Gastrocnemius medialis (tissue), 4 donors: Measurements from ENCODE around the gene HTR3D. TPM values are rescaled to one million over a fixed set of nuclear protein-coding genes. Genes with fewer than 3 reads are reported as not detected.

Experiments used
- ATAC-seq, 2 donors: fragments of 150-250 bp; one replicate each; pipeline ENCODE4 v1.9.1; 2016
- DNase-seq, 2 donors: peaks; one replicate each; pipeline ENCODE4 v3.0.0-alpha.2; 2019
- H3K27ac ChIP-seq, 4 donors: fragments of 200-600 bp; sonication (generic); 1 replicate in 1 of 4; 2 replicates in 3 of 4; pipeline ENCODE4 v1.5.1; 2016 to 2018; ENCODE audit warnings: mild to moderate bottlenecking in 2 of 4, moderate library complexity in 1 of 4
- H3K27me3 ChIP-seq, 3 donors: fragments of 200-600 bp; sonication (generic) in 2 of 3; 1 replicate in 1 of 3; 2 replicates in 2 of 3; pipeline versions ENCODE4 v1.5.1 to v1.6.0; 2016 to 2019; ENCODE audit warnings: mild to moderate bottlenecking in 1 of 3, moderate library complexity in 1 of 3
- H3K36me3 ChIP-seq, 2 donors: fragments of 200-600 bp; sonication (generic) in 1 of 2; one replicate each; pipeline ENCODE4 v1.5.1; 2017 to 2018
- H3K4me1 ChIP-seq, 2 donors: fragments of 200-600 bp; sonication (generic) in 1 of 2; one replicate each; pipeline ENCODE4 v1.5.1; 2016 to 2017; ENCODE audit warnings: mild to moderate bottlenecking in 2 of 2
- H3K4me3 ChIP-seq, 4 donors: fragments of 200-600 bp; sonication (generic) in 3 of 4; 1 replicate in 1 of 4; 2 replicates in 3 of 4; pipeline ENCODE4 v1.5.1; 2016 to 2019; ENCODE audit warnings: mild to moderate bottlenecking in 2 of 4
- H3K9me3 ChIP-seq, 3 donors: fragments of 200-600 bp; sonication (generic) in 2 of 3; 1 replicate in 1 of 3; 2 replicates in 2 of 3; pipeline ENCODE4 v1.5.1; 2016 to 2019
- POLR2A ChIP-seq, 2 donors: fragments of 450-650 bp; IDR thresholded peaks; one replicate each; pipeline ENCODE4 v1.6.1; 2017; ENCODE audit warnings: antibody characterized with exemption in 2 of 2, mild to moderate bottlenecking in 2 of 2, moderate library complexity in 2 of 2
- in situ Hi-C, 4 donors: fragments of 200-750 bp; cut with MboI; loops; one replicate each; pipeline versions ENCODE4 v1.15.0 to v1.8.0; 2017; ENCODE audit warnings: low sequenced_read_pairs in 4 of 4
- intact Hi-C: fragments of 100-400 bp; cut with DNase I; formaldehyde crosslinking; loops from one replicate; pipeline ENCODE4 v1.15.1; 2023; ENCODE audit warnings: low total_unique reads
- total RNA-seq, 4 donors: library from RNA; depleted of rRNA; stranded (reverse); fragments of >200 nt; gene quantifications; one replicate each; pipeline versions ENCODE4 v1.1.0 to v1.2.3, GENCODE V29; 2016
- TF ChIP-seq, protein P1 (sequence below), 5 experiments: fragments of 450-650 bp in 3 of 5; fragments of 200-600 bp in 2 of 5; sonication (generic) in 2 of 5; IDR thresholded peaks in 4 of 5; conservative IDR thresholded peaks in 1 of 5; 1 replicate in 4 of 5; 2 replicates in 1 of 5; pipeline ENCODE4 v1.5.1; 2016 to 2019; ENCODE audit warnings: antibody characterized with exemption in 5 of 5, mild to moderate bottlenecking in 3 of 5, moderate library complexity in 3 of 5

Gene HTR3D
- total RNA-seq, 4 donors from 2014 or later = not detected

DNA sequence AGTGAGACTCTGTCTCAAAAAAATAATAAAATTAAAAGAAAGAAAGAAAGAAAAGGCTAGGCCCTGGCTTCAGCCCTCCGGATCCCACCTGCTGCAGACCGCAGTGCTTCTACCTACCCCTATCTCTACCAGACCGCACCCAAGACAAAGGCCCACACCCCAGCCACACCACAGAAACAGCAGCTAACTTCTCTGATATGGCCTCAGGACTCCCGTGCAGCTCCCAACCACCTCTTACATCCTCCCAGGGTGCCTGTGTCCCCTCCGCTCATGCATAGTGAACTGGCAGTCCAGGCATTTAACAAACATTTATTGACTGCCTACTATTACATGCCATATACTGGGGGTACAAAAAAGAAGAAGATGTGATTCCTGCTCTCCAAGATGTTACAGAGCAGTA, 14.5 kb downstream of the HTR3D start:
- H3K27ac ChIP-seq = no peak overlapping the region
- no peaks in the 10 kb centered on the region for H3K9me3 ChIP-seq
- no peaks in the 10 kb centered on the region for H3K27me3 ChIP-seq
- H3K4me3 ChIP-seq = no peak overlapping the region
- intact Hi-C loops (no loop called here), in situ Hi-C loops (no loop called here)
- DNase-seq (no peak), ATAC-seq (no peak)
- H3K36me3 ChIP-seq = no peaks in the 10 kb centered on the region
- H3K4me1 ChIP-seq = no peaks in the 10 kb centered on the region
- TF ChIP-seq, protein P1, sequence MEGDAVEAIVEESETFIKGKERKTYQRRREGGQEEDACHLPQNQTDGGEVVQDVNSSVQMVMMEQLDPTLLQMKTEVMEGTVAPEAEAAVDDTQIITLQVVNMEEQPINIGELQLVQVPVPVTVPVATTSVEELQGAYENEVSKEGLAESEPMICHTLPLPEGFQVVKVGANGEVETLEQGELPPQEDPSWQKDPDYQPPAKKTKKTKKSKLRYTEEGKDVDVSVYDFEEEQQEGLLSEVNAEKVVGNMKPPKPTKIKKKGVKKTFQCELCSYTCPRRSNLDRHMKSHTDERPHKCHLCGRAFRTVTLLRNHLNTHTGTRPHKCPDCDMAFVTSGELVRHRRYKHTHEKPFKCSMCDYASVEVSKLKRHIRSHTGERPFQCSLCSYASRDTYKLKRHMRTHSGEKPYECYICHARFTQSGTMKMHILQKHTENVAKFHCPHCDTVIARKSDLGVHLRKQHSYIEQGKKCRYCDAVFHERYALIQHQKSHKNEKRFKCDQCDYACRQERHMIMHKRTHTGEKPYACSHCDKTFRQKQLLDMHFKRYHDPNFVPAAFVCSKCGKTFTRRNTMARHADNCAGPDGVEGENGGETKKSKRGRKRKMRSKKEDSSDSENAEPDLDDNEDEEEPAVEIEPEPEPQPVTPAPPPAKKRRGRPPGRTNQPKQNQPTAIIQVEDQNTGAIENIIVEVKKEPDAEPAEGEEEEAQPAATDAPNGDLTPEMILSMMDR (IDR thresholded peaks at IDR 0.05 in 4 of 5, conservative IDR thresholded peaks at IDR 0.05 in 1 of 5) = no peak
- no peak for TF ChIP-seq POLR2A (IDR thresholded peaks at IDR 0.05)

DNA sequence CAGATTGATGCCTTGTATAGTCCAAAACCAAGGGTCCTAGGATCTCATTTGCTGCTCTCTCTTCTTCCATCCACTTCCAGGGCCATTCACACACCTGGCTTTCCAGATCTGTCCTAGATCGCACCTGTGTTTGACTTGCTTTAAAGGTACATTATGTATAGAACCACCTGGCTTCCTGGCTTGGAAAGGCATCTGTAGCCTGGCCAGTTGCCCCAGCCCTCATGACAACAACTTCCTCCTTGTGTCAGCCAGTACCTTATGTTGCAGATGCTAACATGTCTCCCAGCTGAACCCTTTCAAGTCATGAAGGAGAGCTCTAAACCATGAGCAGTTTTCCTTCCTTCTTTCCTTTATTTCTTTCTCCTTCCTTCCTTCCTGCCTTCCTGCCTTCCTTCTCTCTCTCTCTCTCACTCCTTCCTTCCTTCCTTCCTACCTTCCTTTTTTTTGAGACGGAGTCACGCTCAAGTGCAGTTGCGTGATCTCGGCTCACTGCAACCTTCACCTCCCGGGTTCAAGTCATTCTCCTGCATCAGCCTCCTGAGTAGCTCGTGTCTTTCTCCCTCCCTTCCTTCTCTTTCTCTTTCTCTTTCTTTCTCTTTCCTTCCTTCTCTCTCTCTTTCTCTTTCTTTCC, 18.8 kb downstream of the HTR3D start:
- Histone ChIP-seq H3K9me3 (no peaks in the 10 kb centered on the region), H3K27ac (no peak overlapping the region), H3K4me1 (no peaks in the 10 kb centered on the region), H3K36me3 (no peaks in the 10 kb centered on the region), H3K27me3 (no peaks in the 10 kb centered on the region), H3K4me3 (no peak overlapping the region)
- TF ChIP-seq, protein P1 (IDR thresholded peaks at IDR 0.05 in 4 of 5, conservative IDR thresholded peaks at IDR 0.05 in 1 of 5) = no peak
- TF ChIP-seq POLR2A (IDR thresholded peaks at IDR 0.05) = no peak
- in situ Hi-C loops = loop anchor here in 1 of 4 donors (10.0 kb wide), 1 partner anchor 64 kb away; no protein-coding TSS in a partner anchor
- DNase-seq (no peak), ATAC-seq (no peak)
- intact Hi-C loops = no loop called here

DNA sequence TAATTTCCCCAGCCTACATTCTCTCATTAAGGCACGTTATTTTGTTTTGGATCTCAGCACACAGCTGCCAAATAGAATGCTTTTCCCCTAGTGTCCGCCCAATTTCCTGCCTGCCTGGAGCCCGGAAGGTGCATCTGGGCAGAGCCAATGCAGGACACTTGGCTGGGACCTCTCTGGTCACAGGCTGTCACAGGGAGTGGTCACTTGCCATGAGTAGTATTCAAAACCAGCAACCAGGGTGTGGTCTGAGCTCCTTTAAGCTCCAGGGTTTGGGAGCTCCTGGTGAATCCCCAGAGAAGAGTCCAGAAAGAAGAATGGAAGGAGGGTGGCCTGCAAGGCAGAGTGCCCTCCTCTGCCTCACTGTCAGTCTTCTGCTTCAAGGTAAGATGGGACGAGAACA, 21.2 kb downstream of the HTR3D start, which contains the start of gene HTR3C:
Gene HTR3C, plus strand, starts transcription at position 281 of the 400 bp plus-strand sequence. Its CDS starts 34 bp downstream, at position 315.
- no peaks in the 10 kb centered on the region for H3K4me1 ChIP-seq
- no peaks in the 10 kb centered on the region for H3K36me3 ChIP-seq
- no peak within 1 kb of the TSS for H3K27ac ChIP-seq
- DNase-seq (no peak), ATAC-seq (no peak)
- in situ Hi-C loops (loop anchor here in 1 of 4 donors (10.0 kb wide), 1 partner anchor 62 kb away; no protein-coding TSS in a partner anchor), intact Hi-C loops (no loop called here)
- no peaks in the 10 kb centered on the region for H3K27me3 ChIP-seq
- no peak for TF ChIP-seq POLR2A (IDR thresholded peaks at IDR 0.05)
- TF ChIP-seq, protein P1 (IDR thresholded peaks at IDR 0.05 in 4 of 5, conservative IDR thresholded peaks at IDR 0.05 in 1 of 5) = no peak
- no peak within 1 kb of the TSS for H3K4me3 ChIP-seq
- no peaks in the 10 kb centered on the region for H3K9me3 ChIP-seq

DNA sequence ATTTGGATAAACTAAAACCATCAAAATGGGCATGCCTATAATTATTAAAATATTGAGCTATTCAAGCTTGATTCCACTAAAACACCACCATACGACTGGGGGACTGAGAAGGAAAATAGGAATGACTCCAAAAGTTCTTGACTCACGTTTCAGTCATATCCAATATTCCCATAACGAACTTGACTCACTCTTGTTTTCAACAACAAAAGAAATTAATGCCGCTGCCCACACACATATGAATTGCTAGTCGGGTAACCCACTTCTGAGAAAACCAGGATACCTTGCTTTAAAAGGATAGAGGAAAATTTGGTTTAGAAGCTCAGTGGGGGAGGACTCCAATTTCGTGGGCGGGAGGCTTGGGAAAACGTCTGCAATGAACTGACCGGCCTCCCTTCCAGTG, 26.5 kb downstream of the HTR3D start:
- intact Hi-C loops (no loop called here), in situ Hi-C loops (loop anchor here in 1 of 4 donors (10.0 kb wide), 1 partner anchor 57 kb away; no protein-coding TSS in a partner anchor)
- H3K27me3 ChIP-seq = no peaks in the 10 kb centered on the region
- H3K36me3 ChIP-seq = no peaks in the 10 kb centered on the region
- no peaks in the 10 kb centered on the region for H3K9me3 ChIP-seq
- DNase-seq (no peak), ATAC-seq (no peak)
- TF ChIP-seq POLR2A (IDR thresholded peaks at IDR 0.05) = no peak
- TF ChIP-seq, protein P1 (IDR thresholded peaks at IDR 0.05 in 4 of 5, conservative IDR thresholded peaks at IDR 0.05 in 1 of 5) = no peak
- H3K4me3 ChIP-seq = no peak overlapping the region
- H3K4me1 ChIP-seq = no peaks in the 10 kb centered on the region
- no peak overlapping the region for H3K27ac ChIP-seq
